ENCODE results near the gene HELZ.

- no peak for TF ChIP-seq CTCF (IDR thresholded peaks at IDR 0.05; ENCODE audit: low read depth, low read length, missing input control)
- no peak for TF ChIP-seq MAX (IDR thresholded peaks at IDR 0.05)
- TF ChIP-seq RAD21 (IDR thresholded peaks at IDR 0.05): no peak
- no peak for TF ChIP-seq JUND (IDR thresholded peaks at IDR 0.05)
- TF ChIP-seq REST (IDR thresholded peaks at IDR 0.05): no peak
- TF ChIP-seq EGR1 (IDR thresholded peaks at IDR 0.05; ENCODE audit: low read depth in 2 of 2): no peak
- TF ChIP-seq TAF1 (conservative IDR thresholded peaks at IDR 0.05): no peak
- TF ChIP-seq ATF3 (IDR thresholded peaks at IDR 0.05): no peak
- no peak for TF ChIP-seq SP1 (IDR thresholded peaks at IDR 0.05)
- no peak for TF ChIP-seq GABPA (IDR thresholded peaks at IDR 0.05 in 1 of 2, conservative IDR thresholded peaks at IDR 0.05 in 1 of 2)
- TF ChIP-seq YY1 (IDR thresholded peaks at IDR 0.05): no peak
- TF ChIP-seq FOXA1 (IDR thresholded peaks at IDR 0.05): no peak
- TF ChIP-seq ZBTB33 (IDR thresholded peaks at IDR 0.05): no peak
Measured at GRCh38 chr17:67121316-67121891, 123.6 kb downstream of the HELZ start.
